ENCODE results near the gene IL2RA. TPM values are rescaled to one million over a fixed set of nuclear protein-coding genes. Genes with fewer than 3 reads are reported as not detected.

IL2RA gene
- total RNA-seq, 1 experiment from 2014 or later, result 0.59 TPM

GRCh38 chr10:6091630-6092029 lies 29.5 kb upstream of the IL2RA start:
- POLR2A ChIA-PET, result interaction anchor here (0.6 kb wide), 1 partner anchor 111 kb away, joined by 6 read pairs; no protein-coding TSS in a partner anchor
- no peak for DNase-seq (ENCODE audit: low read depth, low spot score)
- CTCF ChIA-PET, result interaction anchor here (1.9 kb wide), 1 partner anchor 310 kb away, joined by 4 read pairs; no protein-coding TSS in a partner anchor

GRCh38 chr10:6089334-6090219 lies 27.4 kb upstream of the IL2RA start:
- BruUV-seq (replicated peaks), result no TSS peak
- H3K27me3 ChIP-seq (ENCODE audit: insufficient read depth, low read length), result no peaks in the 10 kb centered on the region
- H3K27ac ChIP-seq (ENCODE audit: low read depth, low read length), result peak overlapping the region; percentile 78
- H3K4me1 ChIP-seq (ENCODE audit: control insufficient read depth in 1 of 2, insufficient read depth in 2 of 2, low read length in 2 of 2), result peaks cover 5 to 15% of the 10 kb centered on the region in 2 experiments; a peak in 3 of 4 replicates
- ChIA-PET CTCF (interaction anchor here (0.7 to 1.3 kb wide), 2 partner anchors 145 to 312 kb away, joined by 3 read pairs; no protein-coding TSS in a partner anchor), RAD21 (ENCODE audit: low non-redundant PET in 1 of 2, low total read pairs in 2 of 2, uncharacterized antibody in 2 of 2, unreplicated experiment in 2 of 2) (no interaction called here), POLR2A (no interaction called here)
- no peaks in the 10 kb centered on the region for H3K36me3 ChIP-seq (ENCODE audit: control insufficient read depth in 1 of 2, insufficient read depth in 2 of 2, low read length in 2 of 2)
- intact Hi-C loops (cut with micrococcal nuclease), result loop anchor here (2.0 to 10.0 kb wide), 3 partner anchors 115 to 313 kb away; partner anchors contain the start of gene IL15RA
- peaks cover 19% of the 10 kb centered on the region; the same call in 1 of the 2 replicates for H4K20me1 ChIP-seq (ENCODE audit: insufficient read depth)
- ATAC-seq, result peak; percentile 2; the same call in 1 of the 2 replicates
- no peaks in the 10 kb centered on the region for H3K9me2 ChIP-seq (ENCODE audit: insufficient read depth)
- H3K4me3 ChIP-seq (replicated peaks in 1 of 2; ENCODE audit: low read depth in 1 of 2, low read length in 2 of 2), result peak overlapping the region; percentile 89 to 97
- peak overlapping the region; percentile 84 for H3K4me2 ChIP-seq (ENCODE audit: low read length)
- peak overlapping the region; percentile 91 for H3K9ac ChIP-seq (ENCODE audit: low read length)
- H2AFZ ChIP-seq (ENCODE audit: low read depth, low read length, poor library complexity, severe bottlenecking), result no peak overlapping the region
- peaks cover 0 to 3% of the 10 kb centered on the region in 2 experiments; a peak in 1 of 4 replicates for H3K9me3 ChIP-seq (ENCODE audit: control insufficient read depth in 1 of 2, insufficient read depth in 1 of 2, low read depth in 1 of 2, low read length in 2 of 2)
- H3K79me2 ChIP-seq (ENCODE audit: insufficient read depth, low read length), result peaks cover 57% of the 10 kb centered on the region
- no peak for DNase-seq (ENCODE audit: low read depth, low spot score)
- TF ChIP-seq ELF1 (IDR thresholded peaks at IDR 0.05; ENCODE audit: borderline replicate concordance, low read depth) (no peak), ZFX (IDR thresholded peaks at IDR 0.05) (peak; percentile 24)

More at GRCh38 chr10:6091630-6092029, 29.5 kb upstream of the IL2RA start:
- no peak overlapping the region for H3K4me2 ChIP-seq (ENCODE audit: low read length)
- RAD21 ChIA-PET (ENCODE audit: low non-redundant PET in 1 of 2, low total read pairs in 2 of 2, uncharacterized antibody in 2 of 2, unreplicated experiment in 2 of 2), result no interaction called here
- no peaks in the 10 kb centered on the region for H3K27me3 ChIP-seq (ENCODE audit: insufficient read depth, low read length)
- H3K4me3 ChIP-seq (replicated peaks in 1 of 2; ENCODE audit: low read depth in 1 of 2, low read length in 2 of 2), result no peak overlapping the region
- no peaks in the 10 kb centered on the region for H3K9me2 ChIP-seq (ENCODE audit: insufficient read depth)
- H3K9me3 ChIP-seq (ENCODE audit: control insufficient read depth in 1 of 2, insufficient read depth in 1 of 2, low read depth in 1 of 2, low read length in 2 of 2), result peaks cover 0 to 3% of the 10 kb centered on the region in 2 experiments; a peak in 1 of 4 replicates
- H2AFZ ChIP-seq (ENCODE audit: low read depth, low read length, poor library complexity, severe bottlenecking), result no peak overlapping the region
- H3K27ac ChIP-seq (ENCODE audit: low read depth, low read length), result no peak overlapping the region
- peaks cover 77% of the 10 kb centered on the region for H3K79me2 ChIP-seq (ENCODE audit: insufficient read depth, low read length)
- no peak for TF ChIP-seq SIN3A (IDR thresholded peaks at IDR 0.05; ENCODE audit: low read depth)
- TF ChIP-seq FOSL1 (IDR thresholded peaks at IDR 0.05; ENCODE audit: low read depth), result no peak
- TF ChIP-seq EZH2phosphoT487 (IDR thresholded peaks at IDR 0.05; ENCODE audit: borderline replicate concordance), result no peak
- H3K36me3 ChIP-seq (ENCODE audit: control insufficient read depth in 1 of 2, insufficient read depth in 2 of 2, low read length in 2 of 2), result peaks cover under 1% of the 10 kb centered on the region in 2 experiments; a peak in 2 of 4 replicates
- H3K9ac ChIP-seq (ENCODE audit: low read length), result no peak overlapping the region
- BruUV-seq (replicated peaks), result no TSS peak
- H3K4me1 ChIP-seq (ENCODE audit: control insufficient read depth in 1 of 2, insufficient read depth in 2 of 2, low read length in 2 of 2), result peaks cover 5 to 12% of the 10 kb centered on the region in 2 experiments; a peak in 3 of 4 replicates
- no peak for ATAC-seq
- intact Hi-C loops (cut with micrococcal nuclease), result no loop called here
- peaks cover 21% of the 10 kb centered on the region; the same call in 1 of the 2 replicates for H4K20me1 ChIP-seq (ENCODE audit: insufficient read depth)

All from HCT116 (cell line).